ENCODE data around the gene TPCN1. TPM values are rescaled to one million over a fixed set of nuclear protein-coding genes. Genes with fewer than 3 reads are reported as not detected.

TPCN1 gene
- total RNA-seq, 1 experiment from 2014 or later: 42.7 TPM

GRCh38 chr12:113346353-113346752 lies 125.1 kb downstream of the TPCN1 start:
- ChIA-PET POLR2A (ENCODE audit: unreplicated experiment) (interaction anchor here (0.5 kb wide), 1 partner anchor 22 kb away, joined by 22 read pairs; no protein-coding TSS in a partner anchor), CTCF (no interaction called here)
- no peak overlapping the region for H3K4me2 ChIP-seq
- BruUV-seq (replicated peaks): no TSS peak
- no peak for TF ChIP-seq CTCF (conservative IDR thresholded peaks at IDR 0.05)
- TF ChIP-seq EZH2 (IDR thresholded peaks at IDR 0.05; ENCODE audit: low read depth): no peak
- no peaks in the 10 kb centered on the region for H4K20me1 ChIP-seq (ENCODE audit: insufficient read depth)
- no peaks in the 10 kb centered on the region for H3K27me3 ChIP-seq (ENCODE audit: insufficient read depth, low read depth)
- no peak overlapping the region for H3K27ac ChIP-seq
- H3K9me3 ChIP-seq (ENCODE audit: insufficient read depth, low read depth): no peaks in the 10 kb centered on the region
- no peak overlapping the region for H2AFZ ChIP-seq
- DNase-seq: no peak
- peaks cover 7% of the 10 kb centered on the region; the same call in 1 of the 2 replicates for H3F3A ChIP-seq (ENCODE audit: insufficient read depth, low read depth)
- intact Hi-C loops (cut with micrococcal nuclease; ENCODE audit: unreplicated experiment): no loop called here
- no peaks in the 10 kb centered on the region for H3K79me2 ChIP-seq (ENCODE audit: low read depth)
- H3K4me3 ChIP-seq: no peak overlapping the region
- H3K4me1 ChIP-seq (replicated peaks; ENCODE audit: insufficient read depth): no peaks in the 10 kb centered on the region
- H3K9me2 ChIP-seq (ENCODE audit: insufficient read depth): no peaks in the 10 kb centered on the region
- no peaks in the 10 kb centered on the region for H3K36me3 ChIP-seq (ENCODE audit: low read depth)

GRCh38 chr12:113347107-113347506 lies 125.8 kb downstream of the TPCN1 start:
- DNase-seq: no peak
- no peaks in the 10 kb centered on the region for H3K36me3 ChIP-seq (ENCODE audit: low read depth)
- H3K9me2 ChIP-seq (ENCODE audit: insufficient read depth): no peaks in the 10 kb centered on the region
- H4K20me1 ChIP-seq (ENCODE audit: insufficient read depth): no peaks in the 10 kb centered on the region
- no peaks in the 10 kb centered on the region for H3K27me3 ChIP-seq (ENCODE audit: insufficient read depth, low read depth)
- no peaks in the 10 kb centered on the region for H3K79me2 ChIP-seq (ENCODE audit: low read depth)
- H3K27ac ChIP-seq: no peak overlapping the region
- CTCF ChIA-PET: no interaction called here
- POLR2A ChIA-PET (ENCODE audit: unreplicated experiment): interaction anchor here (0.5 kb wide), 1 partner anchor 23 kb away, joined by 22 read pairs; no protein-coding TSS in a partner anchor
- H3K4me3 ChIP-seq: no peak overlapping the region
- H3K4me1 ChIP-seq (replicated peaks; ENCODE audit: insufficient read depth): no peaks in the 10 kb centered on the region
- no peaks in the 10 kb centered on the region for H3K9me3 ChIP-seq (ENCODE audit: insufficient read depth, low read depth)
- TF ChIP-seq CTCF (conservative IDR thresholded peaks at IDR 0.05) (no peak), EZH2 (IDR thresholded peaks at IDR 0.05; ENCODE audit: low read depth) (no peak)
- H2AFZ ChIP-seq: no peak overlapping the region
- no peak overlapping the region for H3K4me2 ChIP-seq
- H3F3A ChIP-seq (ENCODE audit: insufficient read depth, low read depth): peaks cover 7% of the 10 kb centered on the region; the same call in 1 of the 2 replicates
- BruUV-seq (replicated peaks): no TSS peak
- intact Hi-C loops (cut with micrococcal nuclease; ENCODE audit: unreplicated experiment): no loop called here

- H3K9me2 ChIP-seq (ENCODE audit: insufficient read depth): no peaks in the 10 kb centered on the region
- no peaks in the 10 kb centered on the region for H4K20me1 ChIP-seq (ENCODE audit: insufficient read depth)
- intact Hi-C loops (cut with micrococcal nuclease; ENCODE audit: unreplicated experiment): no loop called here
- no peaks in the 10 kb centered on the region for H3K27me3 ChIP-seq (ENCODE audit: insufficient read depth, low read depth)
- CTCF ChIA-PET: no interaction called here
- H3K9me3 ChIP-seq (ENCODE audit: insufficient read depth, low read depth): no peaks in the 10 kb centered on the region
- no peaks in the 10 kb centered on the region for H3K79me2 ChIP-seq (ENCODE audit: low read depth)
- no peaks in the 10 kb centered on the region for H3K4me1 ChIP-seq (replicated peaks; ENCODE audit: insufficient read depth)
- POLR2A ChIA-PET (ENCODE audit: unreplicated experiment): no interaction called here
- no TSS peak for BruUV-seq (replicated peaks)
- TF ChIP-seq EZH2 (IDR thresholded peaks at IDR 0.05; ENCODE audit: low read depth) (no peak), CTCF (conservative IDR thresholded peaks at IDR 0.05) (no peak)
- no peak overlapping the region for H2AFZ ChIP-seq
- peaks cover 7% of the 10 kb centered on the region; the same call in 1 of the 2 replicates for H3F3A ChIP-seq (ENCODE audit: insufficient read depth, low read depth)
- H3K4me2 ChIP-seq: no peak overlapping the region
- H3K27ac ChIP-seq: no peak overlapping the region
- H3K4me3 ChIP-seq: no peak overlapping the region
- no peak for DNase-seq
- no peaks in the 10 kb centered on the region for H3K36me3 ChIP-seq (ENCODE audit: low read depth)
Observed at GRCh38 chr12:113347892-113348291, 126.6 kb downstream of the TPCN1 start.

Small RNA genes lying within 50 kb of the gene (microRNA-seq; reads per million reads assigned to microRNA genes)
- gene MIR6762 (ENCODE audit: borderline number of aligned reads, borderline replicate concordance): not detected

Other genes starting within 250 kb of the TPCN1 start
- 0.98 and 1.3 TPM in 2 replicates for gene OAS2, start 242.9 kb upstream of the TPCN1 start, total RNA-seq (2021)
- gene DTX1, start 164.7 kb upstream of the TPCN1 start, total RNA-seq (2021): 0.13 and 0.25 TPM in 2 replicates
- gene RASAL1, start 85.7 kb upstream of the TPCN1 start, total RNA-seq (2021): 14.9 and 23.6 TPM in 2 replicates
- gene CFAP73, start 71.7 kb upstream of the TPCN1 start, total RNA-seq (2021): 1.3 and 1.9 TPM in 2 replicates
- gene DDX54, start 36.0 kb upstream of the TPCN1 start, total RNA-seq (2021): 80.1 and 81.3 TPM in 2 replicates
- 15.8 and 16.1 TPM in 2 replicates for gene RITA1, start 35.7 kb upstream of the TPCN1 start, total RNA-seq (2021)
- 29.0 and 39.1 TPM in 2 replicates for gene SLC8B1, start 113.6 kb downstream of the TPCN1 start, total RNA-seq (2021)
- 30.7 and 33.8 TPM in 2 replicates for gene PLBD2, start 137.1 kb downstream of the TPCN1 start, total RNA-seq (2021)
- not detected in 2 replicates for gene SDS, start 182.4 kb downstream of the TPCN1 start, total RNA-seq (2021)
- 14.2 and 26.6 TPM in 2 replicates for gene SDSL, start 200.9 kb downstream of the TPCN1 start, total RNA-seq (2021)

Data from PC-9 (cell line).